IPS-20b (cell line): ENCODE results near the gene GPRC5C.
A peak's percentile ranks its signal among the peaks of the same experiment; 100 is the strongest.

ENCODE experiments used
- H3K27ac ChIP-seq: one replicate; pipeline ENCODE4 v1.5.1; 2013; ENCODE audit warnings: low read length
- H3K27me3 ChIP-seq: 2 replicates; pipeline ENCODE4 v1.6.1; 2013; ENCODE audit warnings: mild to moderate bottlenecking, low read length, inconsistent platforms; ENCODE audit not compliant: insufficient read depth
- H3K36me3 ChIP-seq: 2 replicates; pipeline ENCODE4 v1.6.1; 2013; ENCODE audit warnings: low read depth, mild to moderate bottlenecking, inconsistent platforms, low read length, moderate library complexity; ENCODE audit not compliant: insufficient read depth
- H3K4me1 ChIP-seq: 2 replicates; pipeline ENCODE4 v1.6.1; 2013; ENCODE audit warnings: mild to moderate bottlenecking, control low read depth, inconsistent platforms, low read length, moderate library complexity; ENCODE audit not compliant: insufficient read depth
- H3K4me3 ChIP-seq: 2 replicates; pipeline ENCODE4 v1.5.1; 2013; ENCODE audit warnings: mild to moderate bottlenecking, low read length, inconsistent platforms
- H3K9ac ChIP-seq: 2 replicates; pipeline ENCODE4 v1.6.1; 2013; ENCODE audit warnings: low read depth, mild to moderate bottlenecking, inconsistent platforms, low read length, moderate library complexity
- H3K9me3 ChIP-seq: 2 replicates; pipeline ENCODE4 v1.6.1; 2013; ENCODE audit warnings: mild to moderate bottlenecking, low read depth, low read length, inconsistent platforms; ENCODE audit not compliant: insufficient read depth

GPRC5C gene

DNA sequence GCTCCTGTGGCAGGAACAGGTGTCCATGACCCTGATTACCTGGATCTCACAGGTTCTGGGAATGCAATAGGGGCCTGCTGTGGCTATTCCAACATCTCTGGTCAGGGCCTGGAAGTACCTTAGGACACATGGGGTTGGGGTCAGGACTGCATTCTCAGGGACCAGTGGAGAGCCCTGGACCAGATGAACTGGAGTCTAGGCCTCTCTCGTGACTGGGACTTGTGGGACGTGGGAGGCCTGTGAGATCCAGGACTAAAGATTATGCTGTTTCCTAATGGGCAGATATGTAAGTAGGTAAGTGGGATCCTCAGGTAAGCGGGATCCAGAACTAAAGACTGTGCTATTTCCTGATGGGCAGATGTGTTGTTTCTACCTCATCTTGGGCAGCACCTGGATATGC lies 18.3 kb downstream of the GPRC5C start:
- H3K9ac ChIP-seq = no peak overlapping the region
- no peaks in the 10 kb centered on the region for H3K36me3 ChIP-seq
- H3K9me3 ChIP-seq = no peaks in the 10 kb centered on the region
- no peak overlapping the region for H3K27ac ChIP-seq
- H3K4me3 ChIP-seq = no peak overlapping the region
- H3K27me3 ChIP-seq = peaks cover 41% of the 10 kb centered on the region
- H3K4me1 ChIP-seq = peaks cover 17% of the 10 kb centered on the region

DNA sequence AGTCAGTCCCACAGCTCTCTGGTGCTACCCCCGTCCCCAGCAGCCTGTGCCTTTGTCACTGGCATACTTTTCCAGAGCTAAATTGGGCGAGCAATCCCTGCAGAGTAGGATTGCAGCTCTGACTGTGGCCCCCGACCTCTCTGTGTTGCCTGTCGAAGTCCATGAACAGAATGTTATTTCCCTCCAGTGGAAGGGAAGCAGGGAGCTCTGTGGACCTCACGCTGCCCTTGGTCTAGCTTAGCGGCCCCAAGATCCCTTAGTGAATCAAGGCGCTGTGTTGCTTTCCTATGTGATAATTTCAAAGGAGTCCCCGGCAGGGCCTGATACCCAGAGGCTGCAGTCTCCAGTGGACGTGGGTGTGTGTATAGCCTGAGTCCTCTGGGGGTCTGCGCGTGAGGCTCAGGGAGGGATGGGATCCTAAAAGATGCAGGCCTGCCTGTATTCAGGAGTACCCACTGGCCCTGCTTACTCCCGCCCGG lies 19.1 kb downstream of the GPRC5C start:
- Histone ChIP-seq H3K9ac (no peak overlapping the region), H3K9me3 (no peaks in the 10 kb centered on the region), H3K4me1 (peaks cover 17% of the 10 kb centered on the region), H3K27me3 (peaks cover 45% of the 10 kb centered on the region), H3K36me3 (no peaks in the 10 kb centered on the region), H3K27ac (no peak overlapping the region), H3K4me3 (no peak overlapping the region)

DNA sequence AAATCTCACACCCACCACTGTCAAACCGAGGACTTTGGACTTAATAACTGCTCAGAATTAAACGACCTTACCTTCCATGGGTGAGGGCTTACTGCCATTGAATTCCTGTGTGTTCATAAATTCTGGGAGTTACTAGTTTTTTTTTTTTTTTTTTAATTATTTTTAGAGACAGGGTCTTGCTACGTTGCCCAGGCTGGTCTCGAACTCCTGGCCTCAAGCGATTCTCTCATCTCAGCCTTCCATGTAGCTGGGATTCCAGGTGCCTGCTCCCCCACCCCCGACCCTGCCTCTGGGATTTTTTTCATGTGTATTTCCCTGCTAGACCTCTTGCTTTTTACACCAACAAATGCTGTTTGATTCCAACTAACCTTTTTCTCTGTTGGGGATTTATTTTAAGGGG lies 19.7 kb downstream of the GPRC5C start:
- no peaks in the 10 kb centered on the region for H3K36me3 ChIP-seq
- H3K27me3 ChIP-seq = peaks cover 47% of the 10 kb centered on the region
- H3K4me1 ChIP-seq = peaks cover 17% of the 10 kb centered on the region
- no peak overlapping the region for H3K27ac ChIP-seq
- H3K9ac ChIP-seq = no peak overlapping the region
- H3K4me3 ChIP-seq = no peak overlapping the region
- H3K9me3 ChIP-seq = no peaks in the 10 kb centered on the region

DNA sequence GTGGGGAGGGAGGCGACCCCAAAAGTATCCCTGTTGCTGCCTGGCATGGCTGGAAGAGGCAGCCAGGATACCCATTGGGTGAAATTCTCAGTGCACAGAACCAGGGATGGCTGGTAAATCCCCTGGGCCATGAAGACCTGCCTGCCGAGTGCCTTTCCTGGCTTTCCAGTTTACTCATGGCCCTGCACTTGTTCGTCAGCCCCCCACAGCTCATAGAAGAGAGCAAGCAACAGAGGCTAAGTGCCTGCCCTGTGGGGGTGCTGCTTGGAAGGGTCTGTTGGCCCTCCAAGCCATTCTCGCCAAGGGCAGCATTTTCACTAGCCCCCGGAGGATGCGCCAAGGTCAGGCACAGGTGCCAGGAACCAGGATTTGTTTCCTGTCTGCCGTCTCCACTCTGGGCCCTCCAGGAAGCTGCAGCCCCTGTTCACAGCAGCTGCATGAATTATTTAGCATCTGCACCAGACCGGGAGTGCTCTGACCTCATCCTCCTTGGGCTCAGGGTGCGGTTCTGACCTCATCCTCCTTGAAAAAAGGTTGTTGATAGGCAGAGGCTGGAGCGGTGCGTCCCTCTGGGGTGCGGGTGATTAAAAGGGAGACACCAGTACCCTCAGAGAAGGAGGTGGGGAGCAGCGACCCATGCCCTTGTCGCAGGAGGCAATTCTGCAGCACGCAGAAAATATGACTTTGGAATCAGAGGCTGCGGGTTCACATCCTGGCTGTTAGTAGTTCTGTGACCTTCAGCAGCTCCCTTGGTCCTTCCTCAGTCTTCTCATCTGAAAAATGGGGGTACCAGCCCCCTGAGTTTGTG lies 20.3 kb downstream of the GPRC5C start:
- Histone ChIP-seq H3K36me3 (no peaks in the 10 kb centered on the region), H3K9me3 (no peaks in the 10 kb centered on the region), H3K4me1 (peaks cover 17% of the 10 kb centered on the region), H3K9ac (no peak overlapping the region), H3K4me3 (no peak overlapping the region), H3K27ac (no peak overlapping the region), H3K27me3 (peaks cover 47% of the 10 kb centered on the region)

DNA sequence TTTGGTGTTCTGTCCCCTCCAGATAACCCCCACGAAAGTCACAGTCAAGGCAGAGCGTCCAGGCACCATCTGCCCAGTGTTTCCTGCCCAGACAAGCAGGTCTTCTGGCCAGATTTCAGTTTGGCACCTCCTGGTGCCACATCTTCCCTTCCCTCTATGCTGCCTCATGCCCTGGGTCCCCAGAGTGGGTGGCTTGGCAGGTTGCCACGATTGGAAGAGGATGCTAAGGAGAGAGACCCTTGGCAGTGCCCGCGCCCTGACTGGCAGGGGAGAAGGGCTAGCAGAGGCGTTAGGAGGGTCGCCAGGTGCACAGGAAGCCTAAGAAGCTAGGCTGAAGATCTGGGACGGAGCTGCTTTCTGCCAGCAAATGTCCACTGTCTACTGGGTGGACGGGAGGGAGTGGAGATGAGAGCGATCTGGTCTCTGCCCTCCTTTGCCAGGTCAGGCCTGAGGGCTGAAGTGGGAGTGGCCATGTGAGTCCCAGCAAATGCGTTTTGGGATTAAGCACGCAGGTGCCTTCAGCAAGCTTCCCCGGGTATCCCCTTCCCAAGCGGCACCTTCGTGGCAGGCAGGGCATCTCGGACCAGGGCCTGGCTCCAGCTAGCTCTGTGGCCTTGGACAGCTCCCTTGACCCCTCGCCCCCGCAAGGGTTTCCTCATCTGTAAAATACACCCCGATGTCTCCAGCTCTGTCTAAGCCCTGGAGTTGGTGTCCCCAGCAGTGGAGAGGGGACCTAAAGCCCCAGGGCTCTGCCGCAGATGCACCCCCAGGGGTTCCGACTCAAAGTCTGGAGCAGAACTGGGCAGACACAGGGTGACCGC lies 21.2 kb downstream of the GPRC5C start:
- Histone ChIP-seq H3K4me3 (peak overlapping the region; percentile 64), H3K27ac (no peak overlapping the region)

DNA sequence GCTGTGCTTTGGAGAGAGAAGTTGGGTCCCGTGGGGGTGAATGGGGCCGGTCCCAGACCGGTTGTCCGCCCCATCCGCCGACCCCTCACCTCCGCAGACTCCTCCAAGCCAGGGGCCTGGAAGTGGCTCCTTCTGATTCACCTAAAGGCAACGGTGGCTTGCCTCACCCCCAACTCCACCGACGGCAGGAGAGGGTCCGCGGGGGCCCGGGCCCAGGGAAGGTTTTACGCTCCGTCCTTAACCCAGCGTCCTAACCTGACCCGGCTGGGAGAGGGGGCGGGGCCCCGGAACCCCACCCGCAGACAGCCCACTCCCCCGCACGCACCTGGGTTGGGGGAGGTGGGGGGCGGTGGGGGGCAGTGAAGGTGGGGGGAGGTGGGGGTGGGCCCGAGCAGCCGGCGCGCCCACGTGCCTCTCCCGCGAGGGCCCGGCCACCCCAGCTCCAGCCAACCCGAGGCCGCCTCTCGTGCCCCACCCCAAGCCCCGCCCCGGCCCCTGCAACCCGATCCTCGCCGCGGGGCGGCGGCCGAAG lies 21.8 kb downstream of the GPRC5C start:
- no peaks in the 10 kb centered on the region for H3K9me3 ChIP-seq
- peak overlapping the region; percentile 52; the same call in 1 of the 2 replicates for H3K9ac ChIP-seq
- H3K36me3 ChIP-seq = no peaks in the 10 kb centered on the region
- peak overlapping the region; percentile 64 for H3K4me3 ChIP-seq
- peaks cover 17% of the 10 kb centered on the region for H3K4me1 ChIP-seq
- peaks cover 58% of the 10 kb centered on the region for H3K27me3 ChIP-seq
- H3K27ac ChIP-seq = no peak overlapping the region

More for the DNA sequence above, 21.2 kb downstream of the GPRC5C start:
- H3K36me3 ChIP-seq = no peaks in the 10 kb centered on the region
- peaks cover 17% of the 10 kb centered on the region for H3K4me1 ChIP-seq
- peaks cover 52% of the 10 kb centered on the region for H3K27me3 ChIP-seq
- H3K9me3 ChIP-seq = no peaks in the 10 kb centered on the region
- peak overlapping the region; percentile 52; the same call in 1 of the 2 replicates for H3K9ac ChIP-seq

DNA sequence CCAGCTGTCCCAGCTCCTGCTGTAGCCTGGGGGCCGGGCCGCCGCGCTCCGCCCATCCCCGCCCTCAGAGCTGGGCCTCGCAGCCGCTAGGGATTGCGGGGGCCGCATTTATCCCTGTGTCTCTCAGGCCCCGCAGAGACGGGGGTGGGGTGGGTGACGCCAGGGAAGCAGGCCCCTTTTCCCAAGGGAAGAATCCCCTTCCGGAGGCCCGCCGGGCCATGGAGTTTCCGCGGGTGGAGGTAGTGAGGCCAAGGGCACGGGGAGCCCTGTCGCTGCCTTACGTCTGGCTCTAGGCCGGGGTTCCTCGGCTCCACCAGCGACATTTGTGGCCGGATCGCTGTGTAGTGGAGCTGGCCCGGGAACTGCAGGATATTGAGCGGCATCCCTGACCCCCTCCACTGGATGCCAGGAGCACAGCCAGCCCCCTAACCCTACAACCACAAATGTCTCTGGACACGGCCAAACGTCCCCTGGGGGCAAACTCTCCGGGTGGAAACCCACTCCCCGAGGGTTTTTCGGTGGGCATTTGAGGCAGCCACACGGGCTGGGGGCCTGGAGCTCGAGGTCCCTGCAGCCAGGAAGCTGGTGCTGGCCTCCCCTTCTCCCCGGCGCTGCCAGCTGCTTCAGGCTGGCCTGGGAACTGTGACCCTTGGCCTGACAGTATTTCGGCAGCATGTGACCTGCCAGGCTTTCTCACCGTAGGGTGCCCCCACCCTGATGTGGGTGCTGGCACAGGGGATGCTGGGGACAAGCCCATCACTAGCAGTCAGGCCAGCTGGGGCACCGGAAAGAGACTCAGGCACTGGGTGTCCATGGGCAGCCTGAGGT lies 22.5 kb downstream of the GPRC5C start:
- no peaks in the 10 kb centered on the region for H3K9me3 ChIP-seq
- H3K27me3 ChIP-seq = peaks cover 61% of the 10 kb centered on the region
- no peaks in the 10 kb centered on the region for H3K36me3 ChIP-seq
- no peak overlapping the region for H3K27ac ChIP-seq
- peak overlapping the region; percentile 63; the same call in 1 of the 2 replicates for H3K9ac ChIP-seq
- peaks cover 17% of the 10 kb centered on the region for H3K4me1 ChIP-seq
- peak overlapping the region; percentile 68; the same call in 1 of the 2 replicates for H3K4me3 ChIP-seq

DNA sequence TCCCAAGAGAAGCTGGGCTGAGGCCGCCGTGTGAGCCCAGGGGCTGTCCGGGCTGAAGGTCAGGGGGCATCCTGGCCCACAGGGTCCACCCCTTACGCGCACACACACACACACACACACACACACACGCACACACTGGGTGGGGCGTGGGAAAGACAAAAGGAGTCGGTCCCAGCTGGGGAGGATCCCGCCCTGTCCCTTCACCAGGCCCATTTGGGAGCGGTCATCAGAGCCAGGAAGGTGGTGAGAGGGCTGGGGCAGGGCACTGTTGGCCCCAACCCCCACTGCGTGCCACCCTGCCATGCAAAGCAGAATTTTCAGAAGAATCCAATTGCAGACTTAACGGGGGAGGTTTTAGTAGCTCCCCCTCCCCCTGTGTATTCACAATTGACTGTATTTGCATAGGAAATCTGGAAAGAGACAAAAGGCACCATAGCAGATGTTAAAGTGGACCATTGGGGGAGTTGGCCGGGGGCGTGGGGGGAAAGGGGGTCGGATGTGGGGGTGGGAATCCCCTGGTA lies 23.2 kb downstream of the GPRC5C start:
- Histone ChIP-seq H3K36me3 (no peaks in the 10 kb centered on the region), H3K27me3 (peaks cover 61% of the 10 kb centered on the region), H3K4me1 (peaks cover 17% of the 10 kb centered on the region), H3K4me3 (peak overlapping the region; percentile 68; the same call in 1 of the 2 replicates), H3K27ac (no peak overlapping the region), H3K9ac (peak overlapping the region; percentile 63; the same call in 1 of the 2 replicates), H3K9me3 (no peaks in the 10 kb centered on the region)

DNA sequence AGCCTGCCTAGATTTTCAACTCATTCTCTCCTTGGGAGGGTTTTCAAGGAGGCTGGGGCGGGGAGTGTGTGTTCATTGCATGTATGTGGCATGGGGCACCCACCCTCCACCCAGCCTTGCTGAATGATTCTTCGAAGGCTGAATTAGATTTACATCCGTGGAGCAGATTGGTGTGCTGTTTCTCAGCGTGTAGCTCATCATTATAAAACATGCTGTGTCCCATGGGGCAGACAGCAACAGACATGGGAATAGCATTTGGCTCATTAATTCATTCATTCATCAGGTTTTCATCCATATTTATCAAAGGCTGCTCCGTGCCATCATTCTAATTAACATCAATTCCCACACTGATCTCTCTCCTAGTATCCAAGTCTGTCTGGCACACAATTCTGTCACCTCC lies 23.9 kb downstream of the GPRC5C start:
- Histone ChIP-seq H3K27ac (no peak overlapping the region), H3K4me3 (no peak overlapping the region)

DNA sequence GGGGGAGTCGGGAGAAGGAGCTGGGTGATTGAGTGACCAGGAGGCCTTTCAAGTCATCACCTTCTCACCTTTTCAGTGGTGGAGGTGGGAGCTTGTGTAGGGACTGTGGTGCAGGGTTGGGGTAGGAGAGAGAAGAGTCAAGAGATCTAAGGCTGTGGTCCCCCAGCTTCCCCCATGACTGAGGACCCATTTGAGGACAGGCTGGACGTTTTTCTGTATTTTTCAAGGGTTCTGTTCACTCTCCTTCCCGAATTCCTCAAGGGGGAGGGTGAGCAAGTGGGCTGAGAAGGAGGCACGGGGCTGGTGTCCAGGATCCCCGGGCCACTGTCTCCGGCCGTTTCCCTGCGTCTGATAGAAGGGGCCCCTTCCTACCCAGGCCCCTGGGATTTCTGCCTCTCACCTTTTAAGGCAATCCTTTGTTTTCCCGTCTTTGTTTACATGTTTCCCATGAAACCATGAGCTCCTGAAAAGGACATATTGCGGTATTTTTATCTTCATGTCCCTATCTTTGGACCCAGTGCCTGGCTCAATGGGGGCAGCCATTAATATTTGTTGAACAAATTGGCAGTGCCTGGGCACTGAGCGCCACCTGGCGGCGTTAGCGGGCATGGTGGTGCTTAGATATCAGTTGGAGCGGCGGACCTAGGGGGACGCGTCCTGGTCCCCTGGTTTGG lies 25.4 kb downstream of the GPRC5C start:
- no peaks in the 10 kb centered on the region for H3K36me3 ChIP-seq
- H3K9me3 ChIP-seq = no peaks in the 10 kb centered on the region
- H3K27me3 ChIP-seq = peaks cover 45% of the 10 kb centered on the region
- no peak overlapping the region for H3K27ac ChIP-seq
- H3K4me3 ChIP-seq = no peak overlapping the region
- H3K4me1 ChIP-seq = peaks cover 12% of the 10 kb centered on the region; the same call in 1 of the 2 replicates
- H3K9ac ChIP-seq = no peak overlapping the region

More for the DNA sequence above, 23.9 kb downstream of the GPRC5C start:
- Histone ChIP-seq H3K36me3 (no peaks in the 10 kb centered on the region), H3K27me3 (peaks cover 59% of the 10 kb centered on the region), H3K9me3 (no peaks in the 10 kb centered on the region), H3K4me1 (peaks cover 17% of the 10 kb centered on the region), H3K9ac (no peak overlapping the region)
